SK-N-SH treated with all-trans-retinoic acid at 6 μM for 48 hours (cell line): ENCODE data around the gene PRKCB.

Experiments used
- CREB5 ChIP-seq: fragments of 250-450 bp; sonication (Bioruptor Pico); IDR thresholded peaks from 2 replicates; pipeline ENCODE4 v1.5.1; 2020; ENCODE audit warnings: low read depth, mild to moderate bottlenecking, moderate library complexity
- ISL1 ChIP-seq: fragments of 250-450 bp; sonication (Bioruptor Pico); IDR thresholded peaks from 2 replicates; pipeline ENCODE4 v2.1.2; 2022; ENCODE audit warnings: mild to moderate bottlenecking, moderate library complexity
- PATZ1 ChIP-seq: fragments of 250-450 bp; sonication (Bioruptor Pico); IDR thresholded peaks from 2 replicates; pipeline ENCODE4 v1.8.0; 2020; ENCODE audit warnings: mild to moderate bottlenecking, moderate library complexity, borderline replicate concordance
- POU6F1 ChIP-seq: fragments of 250-450 bp; sonication (Bioruptor Pico); IDR thresholded peaks from 2 replicates; pipeline ENCODE4 v1.8.0; 2021; ENCODE audit warnings: low read depth, mild to moderate bottlenecking, moderate library complexity, borderline replicate concordance
- PPARA ChIP-seq: fragments of 250-450 bp; sonication (Bioruptor Pico); IDR thresholded peaks from 2 replicates; pipeline ENCODE4 v1.5.0; 2020; ENCODE audit warnings: mild to moderate bottlenecking, borderline replicate concordance
- SNAI2 ChIP-seq: fragments of 250-450 bp; sonication (Bioruptor Pico); IDR thresholded peaks from 2 replicates; pipeline ENCODE4 v1.5.0; 2020; ENCODE audit warnings: mild to moderate bottlenecking, moderate library complexity
- ZNF565 ChIP-seq: fragments of 450-650 bp; formaldehyde crosslinking; conservative IDR thresholded peaks from 2 replicates; pipeline ENCODE4 v1.5.0; 2020; ENCODE audit warnings: low read depth, mild to moderate bottlenecking, moderate library complexity
- ZNF8 ChIP-seq: fragments of 450-650 bp; formaldehyde crosslinking; IDR thresholded peaks from 2 replicates; pipeline ENCODE4 v1.5.0; 2020; ENCODE audit warnings: mild to moderate bottlenecking, moderate library complexity

GRCh38 chr16:23947838-23948237 lies 112.1 kb downstream of the PRKCB start:
- TF ChIP-seq SNAI2 (CRISPR knock-in tag): no peak
- TF ChIP-seq POU6F1 (CRISPR knock-in tag): no peak
- no peak for TF ChIP-seq PATZ1 (CRISPR knock-in tag)
- TF ChIP-seq CREB5 (CRISPR knock-in tag): no peak
- no peak for TF ChIP-seq ZNF8
- TF ChIP-seq ZNF565: no peak
- TF ChIP-seq PPARA (CRISPR knock-in tag): no peak
- TF ChIP-seq ISL1 (CRISPR knock-in tag): no peak
